GM12892 (cell line): ENCODE results near the gene TPST2.

Experiments
- POLR2A ChIP-seq: IDR thresholded peaks from 2 replicates; pipeline ENCODE4 v1.6.1; 2011; ENCODE audit warnings: low read depth, low read length, control low read depth
- POLR2AphosphoS5 ChIP-seq: IDR thresholded peaks from 2 replicates; pipeline ENCODE4 v1.6.1; 2011; ENCODE audit warnings: low read depth, low read length, control low read depth
- TAF1 ChIP-seq: IDR thresholded peaks from 2 replicates; pipeline ENCODE4 v1.6.1; 2011; ENCODE audit warnings: low read depth, mild to moderate bottlenecking, control low read depth, low read length, borderline replicate concordance

- TF ChIP-seq TAF1 (no peak), POLR2AphosphoS5 (no peak), POLR2A (no peak)
These were observed 42.1 kb downstream of the TPST2 start for GRCh38 chr22:26547837-26548236.
